SKM-1 (cell line): ENCODE results near the gene COL19A1.
"Not testable (repeated sequence)": the region's sequence is repeated elsewhere in the genome, so short reads cannot be mapped to it uniquely, and the experiment has no call there.

Source experiments
- DNase-seq: peaks from one replicate; lab custom pipeline; 2025; ENCODE audit not compliant: unreplicated experiment; lab: John Stamatoyannopoulos, UW

COL19A1 gene

DNA sequence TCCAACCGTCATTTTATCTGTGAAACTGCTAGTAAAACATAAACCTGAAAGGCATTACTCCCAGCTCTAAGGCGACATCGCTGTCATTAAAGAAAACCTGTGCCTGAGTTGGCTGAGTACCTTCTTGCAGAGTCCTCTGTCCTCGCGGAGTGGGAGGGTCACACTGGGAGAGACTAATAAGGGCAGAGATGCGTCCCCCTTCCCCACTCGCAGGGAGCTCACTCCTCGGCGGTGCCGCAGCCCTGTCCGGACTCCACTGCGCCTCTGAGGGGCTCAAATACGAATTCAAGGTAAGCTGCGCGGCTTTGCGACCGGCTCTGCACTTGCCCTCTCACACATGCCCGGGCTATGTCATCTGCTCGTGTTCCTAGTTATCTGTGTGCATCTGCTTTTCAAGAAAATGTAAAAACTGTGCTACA, at the start of gene COL19A1:
TSS of gene COL19A1 (plus strand) at position 206 of the 419 bp plus-strand sequence. CDS start 13,012 bp downstream, outside the sequence.
- no peak for DNase-seq

DNA sequence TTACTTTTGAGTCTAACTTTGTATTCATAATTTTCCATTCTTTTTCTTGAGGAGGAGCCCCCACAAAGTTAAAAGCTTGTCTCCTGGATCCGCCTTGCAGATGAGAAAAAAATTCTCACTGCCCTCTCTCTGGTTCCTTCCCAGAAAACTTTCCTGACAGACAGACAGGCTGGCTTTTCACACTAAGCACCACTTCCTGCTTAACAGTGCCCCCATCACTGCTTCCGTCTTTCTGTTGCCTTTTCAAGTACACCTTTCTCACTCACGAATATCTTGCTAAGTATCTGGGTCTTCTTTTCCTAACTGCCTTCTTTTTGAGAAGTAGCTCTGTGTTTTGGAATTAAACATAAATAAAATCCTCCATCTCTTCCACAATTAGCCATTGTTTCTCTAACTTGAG, 49.8 kb upstream of the COL19A1 start:
- DNase-seq = no peak

DNA sequence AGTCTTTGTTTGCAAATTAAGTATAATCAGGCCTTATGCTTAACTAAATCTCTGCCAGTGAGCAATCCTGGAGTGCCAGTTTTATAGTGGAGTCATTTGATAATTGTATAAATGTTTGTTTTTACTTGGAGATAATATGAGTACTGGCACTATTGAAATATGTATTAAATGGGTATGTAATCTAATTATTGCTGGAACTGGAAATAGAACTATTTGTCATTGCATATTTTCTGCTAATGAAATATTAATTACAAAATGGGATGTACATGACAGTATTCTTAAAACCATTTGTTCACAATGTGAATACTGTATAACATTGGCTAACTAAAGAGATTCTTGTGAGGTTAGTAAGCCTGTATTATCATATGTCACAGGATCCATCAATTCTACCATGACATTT, 49.0 kb upstream of the COL19A1 start:
- no peak for DNase-seq

DNA sequence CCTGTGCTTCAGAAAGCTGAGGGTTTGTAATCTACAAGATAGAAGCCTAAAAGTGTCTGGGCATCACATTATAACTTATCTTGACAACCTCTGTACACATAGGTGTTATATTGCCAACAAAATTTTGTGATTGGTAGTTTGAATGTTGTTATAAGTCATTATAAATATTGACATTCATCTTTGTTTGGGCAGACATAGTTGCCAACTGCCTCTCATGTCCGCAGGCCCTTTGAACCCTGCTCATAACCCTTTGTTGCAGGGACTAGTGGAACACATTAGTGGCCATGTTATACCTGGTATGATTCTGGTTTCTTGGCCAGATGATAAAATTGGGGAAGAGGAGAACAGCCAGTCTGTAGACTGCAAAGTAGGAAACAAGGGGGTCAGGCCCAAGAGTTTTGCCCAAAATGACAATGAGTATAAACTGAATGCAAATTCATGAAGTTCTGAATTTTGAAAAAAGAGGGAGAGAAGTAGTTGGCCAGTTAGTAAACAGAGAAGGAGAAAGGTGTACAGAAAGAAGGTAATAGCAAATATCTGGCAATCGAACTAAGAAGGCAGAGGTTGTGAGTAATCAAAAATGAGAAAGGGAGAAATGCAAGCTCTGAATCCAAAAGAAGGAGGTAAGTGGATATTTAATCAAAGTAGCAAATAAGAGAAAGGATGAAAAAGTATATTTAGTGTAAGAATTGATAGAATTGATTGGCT, 48.0 kb upstream of the COL19A1 start:
- DNase-seq = no peak

DNA sequence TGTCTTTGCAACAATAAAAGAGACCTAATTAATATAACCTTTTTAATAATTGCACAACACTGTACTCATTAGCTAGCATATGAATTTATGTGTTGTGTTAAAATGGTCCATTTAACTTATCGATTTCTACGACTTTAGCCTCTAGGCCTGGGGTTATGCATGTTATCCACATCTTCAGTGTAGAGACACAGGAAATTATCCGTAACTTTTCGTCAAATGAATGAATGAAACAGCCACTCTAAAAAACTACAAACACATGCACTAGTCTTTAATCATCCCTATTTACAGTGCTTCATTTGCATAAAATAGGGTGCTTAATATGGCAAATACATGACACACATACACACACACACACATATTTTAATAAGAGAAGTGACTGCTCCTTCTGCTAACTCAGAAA, 47.2 kb upstream of the COL19A1 start:
- DNase-seq = no peak

DNA sequence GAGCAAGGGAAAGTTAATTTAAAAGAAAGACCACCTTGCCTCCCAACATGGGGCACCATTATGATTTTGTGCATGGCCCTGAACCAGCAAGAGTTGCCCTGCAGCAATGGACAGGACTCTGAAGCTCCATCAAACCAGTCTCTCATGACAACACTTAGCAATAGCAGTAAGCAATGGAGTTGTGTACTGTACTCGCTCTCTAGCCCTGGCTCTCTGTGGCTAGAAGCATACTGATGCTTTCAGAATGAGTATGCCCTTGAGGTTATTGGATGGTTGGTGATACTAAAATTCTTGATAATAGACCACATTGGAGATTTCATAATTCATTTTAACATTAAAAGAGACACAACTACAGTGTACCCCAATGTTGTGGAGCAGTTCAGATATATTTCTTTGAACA, 46.3 kb upstream of the COL19A1 start:
- DNase-seq = no peak

DNA sequence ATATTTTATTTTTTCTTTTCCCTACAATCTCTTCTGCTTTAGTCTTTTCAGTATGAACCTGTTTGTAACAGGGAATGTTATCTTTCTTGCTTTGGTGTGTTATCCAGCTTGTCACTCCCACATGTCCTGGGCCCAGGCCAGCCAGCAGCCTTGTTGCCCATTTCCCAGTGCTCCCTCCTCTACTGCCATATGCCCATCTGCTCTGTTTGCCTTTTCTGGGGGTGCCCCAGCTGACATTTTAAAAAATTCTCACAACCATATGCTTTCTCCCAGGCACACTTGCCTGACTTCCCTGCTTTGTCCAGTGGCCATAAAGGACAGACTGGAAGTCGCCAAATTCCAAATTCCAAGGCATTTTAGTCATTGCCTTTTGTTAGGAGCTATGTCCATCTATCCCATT, 45.9 kb upstream of the COL19A1 start:
- DNase-seq = no peak

DNA sequence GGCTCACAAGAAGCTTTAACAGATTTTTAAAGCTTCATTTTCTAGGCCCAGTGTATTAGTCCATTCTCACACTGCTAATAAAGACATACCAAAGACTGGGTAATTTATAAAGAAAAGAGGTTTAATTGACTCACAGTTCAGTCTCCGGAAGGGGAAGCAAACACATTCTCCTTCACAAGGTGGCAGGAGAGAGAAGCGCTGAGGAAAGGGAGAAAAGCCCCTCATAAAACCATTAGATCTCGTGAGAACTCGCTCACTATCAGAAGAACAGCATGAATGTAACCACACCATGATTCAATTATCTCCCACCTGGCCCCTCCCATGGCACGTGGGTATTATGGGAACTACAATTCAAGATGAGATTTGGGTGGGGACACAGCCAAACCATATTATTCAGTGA, 42.0 kb upstream of the COL19A1 start:
- not testable (repeated sequence) for DNase-seq

DNA sequence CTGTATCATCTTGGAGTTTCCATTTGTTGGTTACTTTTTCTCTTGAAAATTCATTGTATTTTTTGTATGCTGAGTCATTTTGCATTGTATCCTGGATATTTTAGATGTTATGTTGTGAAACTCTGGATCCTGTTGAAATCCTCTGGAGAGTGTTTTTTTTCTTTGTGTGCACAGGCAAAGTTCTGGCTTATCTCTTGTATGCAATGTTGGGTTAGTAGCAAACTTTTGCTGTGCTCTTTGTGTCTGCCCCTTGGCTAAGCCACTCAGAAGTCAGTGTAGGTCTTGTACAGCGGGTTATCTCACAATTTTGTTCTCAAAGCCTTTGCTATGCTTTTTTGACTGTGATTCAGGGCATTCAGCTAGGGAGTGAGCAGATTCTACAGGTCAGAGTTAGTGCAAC, 40.5 kb upstream of the COL19A1 start:
- no peak for DNase-seq

DNA sequence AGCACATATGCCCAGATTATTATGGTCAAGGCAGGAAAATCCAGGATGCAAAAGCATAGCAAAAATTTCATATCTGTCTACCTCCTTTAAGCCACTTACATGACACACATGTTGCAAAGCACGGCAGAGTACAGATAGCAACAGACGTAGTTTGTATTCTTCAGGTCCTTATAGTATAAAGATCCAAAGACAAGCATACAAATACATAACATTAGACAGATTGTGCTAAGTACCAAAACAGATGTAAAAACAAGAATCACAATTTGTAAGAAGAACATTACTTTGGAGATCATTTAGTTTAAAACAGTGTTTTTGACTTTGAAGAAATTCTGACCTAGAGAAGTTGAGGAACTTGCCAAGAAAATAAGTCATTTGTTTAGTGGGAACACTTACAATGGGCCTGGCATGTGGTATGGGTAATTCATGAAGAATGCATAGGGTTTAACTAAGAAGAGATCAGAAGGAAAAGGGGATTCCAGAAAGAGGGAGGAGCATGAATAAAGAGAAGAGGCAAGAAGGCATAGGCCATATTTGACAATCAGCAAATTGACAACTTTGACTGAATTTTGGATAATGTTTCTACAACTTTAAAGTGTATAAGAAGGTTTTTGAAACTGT, 39.0 kb upstream of the COL19A1 start:
- no peak for DNase-seq

DNA sequence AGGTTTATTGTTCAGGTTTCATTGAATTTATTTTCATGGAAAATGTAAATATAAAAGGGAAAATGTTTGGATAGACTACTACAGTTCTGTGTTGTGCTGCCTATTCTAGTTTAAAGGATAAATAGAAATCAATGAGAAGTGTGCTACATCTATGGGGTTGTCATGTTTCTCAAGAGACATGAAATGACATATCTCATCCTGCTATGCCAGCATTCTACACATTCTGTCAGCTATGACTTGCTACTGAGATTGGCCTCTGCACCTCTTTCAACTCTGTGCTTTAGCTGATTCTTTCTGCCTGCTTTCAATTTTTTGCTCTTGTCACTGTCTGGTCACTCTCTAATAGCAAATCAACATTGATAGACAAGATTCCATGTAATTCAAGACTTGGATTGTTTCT, 33.8 kb upstream of the COL19A1 start:
- no peak for DNase-seq

DNA sequence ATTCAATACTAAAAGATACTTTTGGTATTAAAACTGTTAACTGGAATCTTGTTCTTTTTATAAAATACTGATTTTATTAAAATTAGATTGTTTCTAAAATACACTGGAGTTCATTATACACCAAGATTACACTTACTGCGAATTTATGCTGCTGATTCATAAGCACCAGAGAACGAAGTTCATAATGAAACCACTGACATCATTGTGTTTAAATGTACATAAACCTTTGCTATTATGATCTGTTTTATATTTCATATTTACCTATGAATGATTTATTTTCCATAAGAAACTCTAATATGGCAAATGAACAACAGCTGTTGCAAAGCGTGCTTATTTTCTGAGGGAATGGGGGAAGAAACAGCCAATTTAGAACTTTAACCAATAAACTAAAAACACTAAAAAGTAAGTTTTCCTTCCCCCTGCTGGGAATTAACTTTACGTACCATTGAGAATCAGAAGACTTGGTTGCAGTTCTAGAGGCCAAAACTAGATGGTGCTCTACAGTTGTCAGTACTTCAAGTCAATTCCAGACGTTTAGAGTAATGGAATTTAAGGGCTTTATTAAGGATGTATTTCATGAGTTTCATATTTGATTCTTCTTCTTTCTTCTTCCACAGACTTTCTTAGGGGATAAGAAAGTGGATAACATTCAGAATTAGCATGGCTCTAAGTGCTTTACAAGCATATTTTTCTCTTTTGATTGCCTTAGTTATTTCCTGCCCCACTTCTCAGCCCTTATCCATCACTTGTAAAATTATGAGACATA, 30.8 kb upstream of the COL19A1 start:
- DNase-seq = peak; percentile 19

DNA sequence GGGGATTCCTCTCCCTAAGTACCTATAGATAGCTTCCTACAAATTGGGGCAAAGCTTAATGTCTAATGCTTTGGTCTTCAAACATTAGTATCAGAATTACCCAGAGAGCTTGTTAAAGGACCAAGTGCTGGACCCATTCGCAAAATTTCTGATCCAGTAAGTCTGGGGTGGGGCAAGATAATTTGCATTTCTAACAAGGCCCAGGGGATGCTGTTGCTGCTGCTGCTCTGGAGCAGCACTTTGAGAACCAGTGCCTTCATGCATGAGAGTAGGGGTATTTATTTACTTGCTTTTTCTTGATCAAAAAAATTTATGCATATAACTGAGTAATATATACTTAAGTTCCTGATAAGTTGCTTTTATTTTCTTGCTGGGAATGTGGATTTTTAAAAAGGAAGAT, 24.5 kb upstream of the COL19A1 start:
- DNase-seq = no peak

DNA sequence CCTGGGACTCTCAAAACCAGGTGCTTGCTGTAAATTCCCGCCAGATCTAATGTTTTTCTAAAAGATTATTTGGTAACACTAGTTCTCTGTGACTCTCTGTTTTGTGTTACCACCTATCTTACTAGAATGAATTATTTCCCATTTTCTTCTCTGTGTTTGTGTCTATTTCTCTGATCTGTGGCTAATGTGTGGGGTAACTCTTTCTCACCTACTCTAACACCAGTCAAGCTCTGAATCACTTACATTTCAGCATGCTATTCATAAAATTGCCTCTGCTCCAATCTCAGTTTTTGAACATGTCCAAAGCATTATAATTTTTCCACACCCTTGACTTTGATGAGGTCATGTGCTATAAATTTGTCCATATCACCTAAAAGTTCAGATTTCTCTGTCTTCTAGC, 23.2 kb upstream of the COL19A1 start:
- DNase-seq = no peak

DNA sequence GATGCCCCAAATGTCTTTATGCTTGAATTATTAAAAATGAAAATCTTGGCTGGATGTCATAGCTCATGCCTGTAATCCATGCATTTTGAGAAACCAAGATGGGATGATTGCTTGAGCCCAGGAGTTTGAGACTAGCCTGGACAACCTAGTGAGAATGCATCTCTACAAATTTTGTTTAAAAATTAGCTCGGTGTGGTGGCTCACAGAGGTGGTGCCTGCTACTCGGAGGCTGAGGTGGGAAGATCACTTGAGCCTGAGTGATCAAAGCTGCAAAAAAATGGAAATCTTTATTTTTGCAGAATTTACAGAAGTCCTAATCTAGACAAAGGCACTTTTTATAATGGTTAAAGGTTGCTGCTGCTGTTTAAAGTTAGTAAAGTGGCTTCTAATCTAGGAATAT, 20.0 kb upstream of the COL19A1 start:
- DNase-seq = no peak

DNA sequence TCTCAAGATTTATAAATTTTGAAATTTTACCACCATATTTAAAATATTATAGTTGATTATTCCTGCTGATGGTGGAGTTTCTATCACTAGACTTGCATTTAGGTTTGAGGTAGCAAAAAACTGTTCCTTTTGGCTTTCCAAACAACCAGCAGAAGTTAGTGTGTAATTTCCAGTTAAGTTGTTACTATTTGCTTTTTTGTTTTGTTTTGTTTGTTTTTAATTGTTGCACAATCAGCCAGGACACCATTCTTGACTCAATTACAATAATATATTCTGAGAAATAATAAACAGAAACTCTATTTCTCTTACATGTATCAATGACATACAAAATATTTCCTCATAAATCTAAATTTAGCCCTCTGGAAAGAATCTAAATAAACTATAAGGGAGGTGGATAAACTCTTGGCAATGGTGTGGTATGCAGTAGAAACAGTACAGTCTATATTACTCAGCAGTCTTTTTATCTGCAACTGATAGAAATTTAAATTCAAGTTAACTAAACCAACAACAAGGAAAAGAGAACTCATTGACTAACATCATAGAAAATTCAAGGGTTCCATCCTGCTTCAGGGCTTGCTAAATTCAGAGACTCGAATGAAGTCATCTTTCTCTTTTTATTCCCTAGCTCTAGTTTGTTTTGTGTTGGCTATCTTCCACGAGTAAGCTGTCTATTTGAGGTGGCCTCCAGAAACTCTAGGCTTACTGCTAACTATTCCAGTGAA, 19.4 kb upstream of the COL19A1 start:
- no peak for DNase-seq

DNA sequence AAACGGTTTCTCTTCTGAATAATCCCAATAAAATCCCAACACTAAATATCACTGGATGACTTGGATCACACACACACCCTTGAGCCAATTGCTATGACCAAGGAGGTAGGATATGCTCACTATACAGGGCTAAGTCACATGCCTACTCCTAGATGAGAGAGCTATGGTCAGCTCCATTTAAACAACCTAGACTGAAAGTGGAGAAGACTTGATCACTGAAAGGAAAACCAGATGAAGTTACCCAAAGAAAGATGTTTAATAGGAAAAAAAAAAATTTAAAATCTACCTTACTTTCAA, 18.9 kb upstream of the COL19A1 start:
- no peak for DNase-seq

DNA sequence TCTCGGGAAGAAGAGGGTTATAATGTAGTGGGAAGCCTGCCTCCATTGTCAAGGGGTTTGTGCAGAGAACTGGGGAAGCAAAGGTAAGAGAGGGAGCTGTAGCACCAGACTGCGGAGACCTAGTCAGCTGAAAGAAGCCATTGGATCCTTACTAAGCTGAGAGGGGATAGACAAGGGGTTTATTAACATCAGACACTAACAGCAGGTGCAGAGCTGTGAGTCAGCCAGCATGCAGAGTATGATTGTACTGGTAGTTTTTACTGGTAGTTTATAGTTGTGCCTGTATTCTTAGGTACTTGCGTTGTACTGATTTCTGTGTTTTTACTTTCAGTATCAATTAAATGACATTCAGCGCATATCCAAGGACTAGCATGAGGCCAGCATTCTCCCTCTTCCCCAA, 17.8 kb upstream of the COL19A1 start:
- no peak for DNase-seq

DNA sequence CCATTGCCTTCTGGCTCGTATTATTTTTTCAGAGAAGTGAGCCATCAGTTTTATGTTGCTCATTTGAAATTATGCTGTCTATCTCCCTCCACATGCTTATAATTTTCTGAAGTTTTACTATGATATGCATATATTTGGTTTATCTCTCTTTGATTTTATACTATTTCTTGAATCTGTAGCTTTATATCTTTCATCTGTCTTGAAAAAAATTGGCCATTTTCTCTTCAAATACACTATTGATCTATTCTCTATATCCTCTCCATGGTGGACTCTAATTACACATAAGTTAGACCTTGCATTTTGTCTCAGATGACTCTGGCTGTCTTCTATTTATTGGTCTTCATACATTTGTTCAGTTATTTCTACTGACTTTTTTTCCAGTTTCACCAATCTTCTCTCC, 13.7 kb upstream of the COL19A1 start:
- no peak for DNase-seq

DNA sequence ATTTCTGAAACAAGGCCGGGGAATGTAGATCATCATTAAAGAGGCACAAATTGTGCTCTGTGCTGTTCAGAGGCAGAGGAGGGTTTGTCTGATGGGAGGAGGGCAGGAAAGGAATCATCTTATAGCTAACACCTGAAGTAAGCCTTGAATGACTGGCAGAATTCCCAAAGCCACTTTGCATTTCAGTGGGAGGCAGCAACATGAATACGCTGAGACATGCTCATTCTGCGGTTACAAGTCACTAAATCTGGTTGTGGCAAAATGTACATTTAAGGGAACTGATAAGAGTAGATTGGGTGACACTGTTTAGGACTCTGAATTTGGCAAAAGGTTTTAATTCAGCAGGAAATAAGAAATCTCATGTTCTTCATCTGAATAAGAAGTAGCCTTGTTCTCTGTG, 4.4 kb upstream of the COL19A1 start:
- no peak for DNase-seq

DNA sequence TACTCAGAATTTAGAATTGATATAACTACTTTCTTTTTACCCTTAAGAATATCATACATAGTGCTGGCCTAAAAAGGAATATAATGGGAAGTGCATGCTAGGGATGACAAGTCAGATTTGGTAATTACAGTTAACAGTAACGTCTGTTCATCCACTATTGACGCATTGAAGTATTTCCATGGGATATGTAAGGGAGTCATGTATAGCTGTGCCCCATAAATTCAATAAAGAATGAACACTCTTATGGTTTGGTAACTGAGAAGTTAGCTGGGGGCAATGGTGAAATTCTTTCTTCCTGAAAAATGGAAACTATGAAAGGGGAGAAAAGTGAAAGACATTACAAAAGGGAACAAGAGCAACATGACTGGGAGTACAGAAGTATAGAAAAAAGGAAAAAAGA, 2.6 kb upstream of the COL19A1 start:
- no peak for DNase-seq

DNA sequence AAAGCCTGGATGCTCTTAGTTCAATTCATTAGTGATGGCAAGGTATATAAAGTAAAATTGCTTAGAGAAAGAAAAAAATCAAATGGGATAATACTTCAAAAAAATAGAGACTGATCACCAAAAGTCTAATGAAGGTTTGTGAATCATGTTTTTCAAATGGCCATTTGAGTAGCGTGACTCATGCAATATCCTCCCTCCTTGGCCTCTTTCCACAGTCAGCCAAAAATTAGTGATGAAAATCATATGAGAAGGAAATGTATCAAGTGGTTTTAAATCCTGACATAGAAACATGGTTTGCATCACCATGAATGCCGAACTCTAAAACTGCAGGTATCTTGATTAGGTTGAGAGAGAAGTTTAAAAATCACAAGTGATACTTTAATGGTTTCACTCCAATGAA, 1.2 kb upstream of the COL19A1 start:
- DNase-seq = no peak
